Fibroblast of the aortic adventitia (primary cell): Measurements from ENCODE around the gene SMYD5. TPM values are rescaled to one million over a fixed set of nuclear protein-coding genes. Genes with fewer than 3 reads are reported as not detected.

ENCODE experiments used
- DNase-seq: peaks from one replicate; pipeline ENCODE4 v3.0.0-alpha.2; 2010; ENCODE audit warnings: low read depth
- H3K4me3 ChIP-seq: 2 replicates; pipeline ENCODE4 v1.5.1; 2011; ENCODE audit warnings: low read depth, mild to moderate bottlenecking, control low read depth, low read length, moderate library complexity
- CTCF ChIP-seq: IDR thresholded peaks from 2 replicates; pipeline ENCODE4 v1.5.1; 2011; ENCODE audit warnings: mild to moderate bottlenecking, low read length, control low read depth, inconsistent platforms; ENCODE audit not compliant: insufficient read depth
- total RNA-seq: library from RNA; depleted of rRNA; stranded (reverse); fragments of >200 nt; gene quantifications from 2 replicates; pipeline ENCODE4 v1.2.3, GENCODE V29; 2012; ENCODE audit warnings: low replicate concordance

SMYD5 gene
- total RNA-seq, 1 donor = 21.1 TPM

GRCh38 chr2:73239776-73240175 is 25.7 kb downstream of the SMYD5 start:
- TF ChIP-seq CTCF = no peak
- peak; percentile 77 for DNase-seq
- no peak overlapping the region for H3K4me3 ChIP-seq

GRCh38 chr2:73243884-73244570 is 30.0 kb downstream of the SMYD5 start:
- peak; percentile 78 for DNase-seq
- no peak overlapping the region for H3K4me3 ChIP-seq
- no peak for TF ChIP-seq CTCF

GRCh38 chr2:73244580-73244979 is 30.5 kb downstream of the SMYD5 start:
- H3K4me3 ChIP-seq = no peak overlapping the region
- no peak for DNase-seq
- TF ChIP-seq CTCF = no peak

GRCh38 chr2:73246850-73247249 is 32.8 kb downstream of the SMYD5 start:
- DNase-seq = no peak
- H3K4me3 ChIP-seq = no peak overlapping the region
- no peak for TF ChIP-seq CTCF

GRCh38 chr2:73249636-73250035 is 35.6 kb downstream of the SMYD5 start:
- no peak for DNase-seq
- TF ChIP-seq CTCF = no peak
- H3K4me3 ChIP-seq = no peak overlapping the region

- DNase-seq = no peak
- no peak for TF ChIP-seq CTCF
- H3K4me3 ChIP-seq = no peak overlapping the region
These were observed 37.1 kb downstream of the SMYD5 start for GRCh38 chr2:73250872-73251846.
